Measurements from ENCODE around the gene ECHS1. TPM values are rescaled to one million over a fixed set of nuclear protein-coding genes. Genes with fewer than 3 reads are reported as not detected.
A peak's percentile ranks its signal among the peaks of the same experiment; 100 is the strongest.

ECHS1 gene
- total and polyA plus RNA-seq, 2 experiments from 2014 or later: 92.1 to 127 TPM

DNA sequence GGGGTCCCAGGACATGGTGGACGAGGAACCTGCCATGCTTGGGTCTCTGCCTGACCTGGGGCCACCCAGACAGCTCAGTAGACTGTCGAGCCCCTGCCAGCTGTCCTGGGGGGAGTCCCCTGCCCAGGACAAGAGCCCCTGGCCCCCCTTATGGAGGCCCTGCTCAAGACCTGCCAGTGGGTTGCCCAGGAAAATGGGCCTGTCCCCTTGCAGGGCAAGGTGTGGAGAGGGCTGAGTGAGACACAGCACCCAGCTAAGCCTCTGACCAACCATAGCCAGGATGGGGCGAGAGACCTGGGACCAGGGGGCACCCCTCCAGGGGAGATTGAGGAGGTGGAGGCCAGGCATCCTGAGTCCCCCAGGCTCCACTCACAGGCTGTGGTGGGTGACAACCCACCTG lies 17.2 kb downstream of the ECHS1 start:
- Histone ChIP-seq H3K4me3 (no peak overlapping the region), H3K27ac (ENCODE audit: low read depth) (no peak overlapping the region), H3F3A (replicated peaks; ENCODE audit: low read depth) (0 out of 2 replicates have a peak, but pooled peaks cover 3% of the 10 kb centered on the region), H3K4me1 (ENCODE audit: insufficient read depth) (no peaks in the 10 kb centered on the region), H3K27me3 (ENCODE audit: insufficient read depth) (peaks cover 6% of the 10 kb centered on the region; the same call in 1 of the 2 replicates), H3K36me3 (ENCODE audit: insufficient read depth) (no peaks in the 10 kb centered on the region), H3K79me2 (replicated peaks; ENCODE audit: insufficient read depth) (0 out of 2 replicates have a peak, but pooled peaks cover 4% of the 10 kb centered on the region), H2AFZ (no peak overlapping the region), H4K20me1 (replicated peaks; ENCODE audit: insufficient read depth) (no peaks in the 10 kb centered on the region; the same call in 1 of the 2 replicates), H3K4me2 (no peak overlapping the region), H3K9me2 (ENCODE audit: insufficient read depth) (no peaks in the 10 kb centered on the region)
- TF ChIP-seq, protein P1, sequence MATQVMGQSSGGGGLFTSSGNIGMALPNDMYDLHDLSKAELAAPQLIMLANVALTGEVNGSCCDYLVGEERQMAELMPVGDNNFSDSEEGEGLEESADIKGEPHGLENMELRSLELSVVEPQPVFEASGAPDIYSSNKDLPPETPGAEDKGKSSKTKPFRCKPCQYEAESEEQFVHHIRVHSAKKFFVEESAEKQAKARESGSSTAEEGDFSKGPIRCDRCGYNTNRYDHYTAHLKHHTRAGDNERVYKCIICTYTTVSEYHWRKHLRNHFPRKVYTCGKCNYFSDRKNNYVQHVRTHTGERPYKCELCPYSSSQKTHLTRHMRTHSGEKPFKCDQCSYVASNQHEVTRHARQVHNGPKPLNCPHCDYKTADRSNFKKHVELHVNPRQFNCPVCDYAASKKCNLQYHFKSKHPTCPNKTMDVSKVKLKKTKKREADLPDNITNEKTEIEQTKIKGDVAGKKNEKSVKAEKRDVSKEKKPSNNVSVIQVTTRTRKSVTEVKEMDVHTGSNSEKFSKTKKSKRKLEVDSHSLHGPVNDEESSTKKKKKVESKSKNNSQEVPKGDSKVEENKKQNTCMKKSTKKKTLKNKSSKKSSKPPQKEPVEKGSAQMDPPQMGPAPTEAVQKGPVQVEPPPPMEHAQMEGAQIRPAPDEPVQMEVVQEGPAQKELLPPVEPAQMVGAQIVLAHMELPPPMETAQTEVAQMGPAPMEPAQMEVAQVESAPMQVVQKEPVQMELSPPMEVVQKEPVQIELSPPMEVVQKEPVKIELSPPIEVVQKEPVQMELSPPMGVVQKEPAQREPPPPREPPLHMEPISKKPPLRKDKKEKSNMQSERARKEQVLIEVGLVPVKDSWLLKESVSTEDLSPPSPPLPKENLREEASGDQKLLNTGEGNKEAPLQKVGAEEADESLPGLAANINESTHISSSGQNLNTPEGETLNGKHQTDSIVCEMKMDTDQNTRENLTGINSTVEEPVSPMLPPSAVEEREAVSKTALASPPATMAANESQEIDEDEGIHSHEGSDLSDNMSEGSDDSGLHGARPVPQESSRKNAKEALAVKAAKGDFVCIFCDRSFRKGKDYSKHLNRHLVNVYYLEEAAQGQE (IDR thresholded peaks at IDR 0.05; ENCODE audit: unreplicated experiment): no peak
- TF ChIP-seq POLR2AphosphoS5 (IDR thresholded peaks at IDR 0.05; ENCODE audit: low read depth): no peak
- TF ChIP-seq ZNF331 (CRISPR knock-in tag; IDR thresholded peaks at IDR 0.05; ENCODE audit: low read depth): no peak
- TF ChIP-seq, protein P2, sequence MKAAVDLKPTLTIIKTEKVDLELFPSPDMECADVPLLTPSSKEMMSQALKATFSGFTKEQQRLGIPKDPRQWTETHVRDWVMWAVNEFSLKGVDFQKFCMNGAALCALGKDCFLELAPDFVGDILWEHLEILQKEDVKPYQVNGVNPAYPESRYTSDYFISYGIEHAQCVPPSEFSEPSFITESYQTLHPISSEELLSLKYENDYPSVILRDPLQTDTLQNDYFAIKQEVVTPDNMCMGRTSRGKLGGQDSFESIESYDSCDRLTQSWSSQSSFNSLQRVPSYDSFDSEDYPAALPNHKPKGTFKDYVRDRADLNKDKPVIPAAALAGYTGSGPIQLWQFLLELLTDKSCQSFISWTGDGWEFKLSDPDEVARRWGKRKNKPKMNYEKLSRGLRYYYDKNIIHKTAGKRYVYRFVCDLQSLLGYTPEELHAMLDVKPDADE (IDR thresholded peaks at IDR 0.05): no peak
- no peak for TF ChIP-seq ZNF114 (CRISPR knock-in tag; IDR thresholded peaks at IDR 0.05)
- TF ChIP-seq, protein P3, sequence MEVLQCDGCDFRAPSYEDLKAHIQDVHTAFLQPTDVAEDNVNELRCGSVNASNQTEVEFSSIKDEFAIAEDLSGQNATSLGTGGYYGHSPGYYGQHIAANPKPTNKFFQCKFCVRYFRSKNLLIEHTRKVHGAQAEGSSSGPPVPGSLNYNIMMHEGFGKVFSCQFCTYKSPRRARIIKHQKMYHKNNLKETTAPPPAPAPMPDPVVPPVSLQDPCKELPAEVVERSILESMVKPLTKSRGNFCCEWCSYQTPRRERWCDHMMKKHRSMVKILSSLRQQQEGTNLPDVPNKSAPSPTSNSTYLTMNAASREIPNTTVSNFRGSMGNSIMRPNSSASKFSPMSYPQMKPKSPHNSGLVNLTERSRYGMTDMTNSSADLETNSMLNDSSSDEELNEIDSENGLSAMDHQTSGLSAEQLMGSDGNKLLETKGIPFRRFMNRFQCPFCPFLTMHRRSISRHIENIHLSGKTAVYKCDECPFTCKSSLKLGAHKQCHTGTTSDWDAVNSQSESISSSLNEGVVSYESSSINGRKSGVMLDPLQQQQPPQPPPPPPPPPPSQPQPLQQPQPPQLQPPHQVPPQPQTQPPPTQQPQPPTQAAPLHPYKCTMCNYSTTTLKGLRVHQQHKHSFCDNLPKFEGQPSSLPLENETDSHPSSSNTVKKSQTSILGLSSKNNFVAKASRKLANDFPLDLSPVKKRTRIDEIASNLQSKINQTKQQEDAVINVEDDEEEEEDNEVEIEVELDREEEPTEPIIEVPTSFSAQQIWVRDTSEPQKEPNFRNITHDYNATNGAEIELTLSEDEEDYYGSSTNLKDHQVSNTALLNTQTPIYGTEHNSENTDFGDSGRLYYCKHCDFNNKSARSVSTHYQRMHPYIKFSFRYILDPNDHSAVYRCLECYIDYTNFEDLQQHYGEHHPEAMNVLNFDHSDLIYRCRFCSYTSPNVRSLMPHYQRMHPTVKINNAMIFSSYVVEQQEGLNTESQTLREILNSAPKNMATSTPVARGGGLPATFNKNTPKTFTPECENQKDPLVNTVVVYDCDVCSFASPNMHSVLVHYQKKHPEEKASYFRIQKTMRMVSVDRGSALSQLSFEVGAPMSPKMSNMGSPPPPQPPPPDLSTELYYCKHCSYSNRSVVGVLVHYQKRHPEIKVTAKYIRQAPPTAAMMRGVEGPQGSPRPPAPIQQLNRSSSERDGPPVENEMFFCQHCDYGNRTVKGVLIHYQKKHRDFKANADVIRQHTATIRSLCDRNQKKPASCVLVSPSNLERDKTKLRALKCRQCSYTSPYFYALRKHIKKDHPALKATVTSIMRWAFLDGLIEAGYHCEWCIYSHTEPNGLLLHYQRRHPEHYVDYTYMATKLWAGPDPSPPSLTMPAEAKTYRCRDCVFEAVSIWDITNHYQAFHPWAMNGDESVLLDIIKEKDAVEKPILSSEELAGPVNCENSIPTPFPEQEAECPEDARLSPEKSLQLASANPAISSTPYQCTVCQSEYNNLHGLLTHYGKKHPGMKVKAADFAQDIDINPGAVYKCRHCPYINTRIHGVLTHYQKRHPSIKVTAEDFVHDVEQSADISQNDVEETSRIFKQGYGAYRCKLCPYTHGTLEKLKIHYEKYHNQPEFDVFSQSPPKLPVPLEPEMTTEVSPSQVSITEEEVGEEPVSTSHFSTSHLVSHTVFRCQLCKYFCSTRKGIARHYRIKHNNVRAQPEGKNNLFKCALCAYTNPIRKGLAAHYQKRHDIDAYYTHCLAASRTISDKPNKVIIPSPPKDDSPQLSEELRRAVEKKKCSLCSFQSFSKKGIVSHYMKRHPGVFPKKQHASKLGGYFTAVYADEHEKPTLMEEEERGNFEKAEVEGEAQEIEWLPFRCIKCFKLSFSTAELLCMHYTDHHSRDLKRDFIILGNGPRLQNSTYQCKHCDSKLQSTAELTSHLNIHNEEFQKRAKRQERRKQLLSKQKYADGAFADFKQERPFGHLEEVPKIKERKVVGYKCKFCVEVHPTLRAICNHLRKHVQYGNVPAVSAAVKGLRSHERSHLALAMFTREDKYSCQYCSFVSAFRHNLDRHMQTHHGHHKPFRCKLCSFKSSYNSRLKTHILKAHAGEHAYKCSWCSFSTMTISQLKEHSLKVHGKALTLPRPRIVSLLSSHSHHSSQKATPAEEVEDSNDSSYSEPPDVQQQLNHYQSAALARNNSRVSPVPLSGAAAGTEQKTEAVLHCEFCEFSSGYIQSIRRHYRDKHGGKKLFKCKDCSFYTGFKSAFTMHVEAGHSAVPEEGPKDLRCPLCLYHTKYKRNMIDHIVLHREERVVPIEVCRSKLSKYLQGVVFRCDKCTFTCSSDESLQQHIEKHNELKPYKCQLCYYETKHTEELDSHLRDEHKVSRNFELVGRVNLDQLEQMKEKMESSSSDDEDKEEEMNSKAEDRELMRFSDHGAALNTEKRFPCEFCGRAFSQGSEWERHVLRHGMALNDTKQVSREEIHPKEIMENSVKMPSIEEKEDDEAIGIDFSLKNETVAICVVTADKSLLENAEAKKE (CRISPR knock-in tag; IDR thresholded peaks at IDR 0.05): no peak
- no peak for TF ChIP-seq EZH2 (IDR thresholded peaks at IDR 0.05; ENCODE audit: low read depth, unreplicated experiment)
- no peak for TF ChIP-seq EZH2phosphoT487 (IDR thresholded peaks at IDR 0.05; ENCODE audit: unreplicated experiment)
- no peak for TF ChIP-seq STAT1 (IDR thresholded peaks at IDR 0.05; ENCODE audit: unreplicated experiment)
- TF ChIP-seq CREB1 (CRISPR knock-in tag; IDR thresholded peaks at IDR 0.05; ENCODE audit: low read depth): no peak
- TF ChIP-seq NANOG (IDR thresholded peaks at IDR 0.05; ENCODE audit: borderline replicate concordance): no peak
- TF ChIP-seq JUNB (IDR thresholded peaks at IDR 0.05; ENCODE audit: unreplicated experiment): no peak
- TF ChIP-seq, protein P4, sequence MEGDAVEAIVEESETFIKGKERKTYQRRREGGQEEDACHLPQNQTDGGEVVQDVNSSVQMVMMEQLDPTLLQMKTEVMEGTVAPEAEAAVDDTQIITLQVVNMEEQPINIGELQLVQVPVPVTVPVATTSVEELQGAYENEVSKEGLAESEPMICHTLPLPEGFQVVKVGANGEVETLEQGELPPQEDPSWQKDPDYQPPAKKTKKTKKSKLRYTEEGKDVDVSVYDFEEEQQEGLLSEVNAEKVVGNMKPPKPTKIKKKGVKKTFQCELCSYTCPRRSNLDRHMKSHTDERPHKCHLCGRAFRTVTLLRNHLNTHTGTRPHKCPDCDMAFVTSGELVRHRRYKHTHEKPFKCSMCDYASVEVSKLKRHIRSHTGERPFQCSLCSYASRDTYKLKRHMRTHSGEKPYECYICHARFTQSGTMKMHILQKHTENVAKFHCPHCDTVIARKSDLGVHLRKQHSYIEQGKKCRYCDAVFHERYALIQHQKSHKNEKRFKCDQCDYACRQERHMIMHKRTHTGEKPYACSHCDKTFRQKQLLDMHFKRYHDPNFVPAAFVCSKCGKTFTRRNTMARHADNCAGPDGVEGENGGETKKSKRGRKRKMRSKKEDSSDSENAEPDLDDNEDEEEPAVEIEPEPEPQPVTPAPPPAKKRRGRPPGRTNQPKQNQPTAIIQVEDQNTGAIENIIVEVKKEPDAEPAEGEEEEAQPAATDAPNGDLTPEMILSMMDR (conservative IDR thresholded peaks at IDR 0.05; ENCODE audit: low read depth in 2 of 2): no peak
- Mint-ChIP-seq H3K27ac (no peak overlapping the region), H3K27me3 (ENCODE audit: insufficient read depth, low read depth, poor library complexity) (peaks cover 20% of the 10 kb centered on the region), H3K4me3 (peak overlapping the region; percentile 59), H3K36me3 (ENCODE audit: low read depth) (no peaks in the 10 kb centered on the region), H3K4me1 (no peaks in the 10 kb centered on the region; the same call in 2 of the 3 replicates), H3K9me3 (no peaks in the 10 kb centered on the region)
- DNase-seq (ENCODE audit: low spot score) (no peak), ATAC-seq (no peak)

Data from GM23338 (cell line).